Measurements from ENCODE around the gene METTL24.

DNA sequence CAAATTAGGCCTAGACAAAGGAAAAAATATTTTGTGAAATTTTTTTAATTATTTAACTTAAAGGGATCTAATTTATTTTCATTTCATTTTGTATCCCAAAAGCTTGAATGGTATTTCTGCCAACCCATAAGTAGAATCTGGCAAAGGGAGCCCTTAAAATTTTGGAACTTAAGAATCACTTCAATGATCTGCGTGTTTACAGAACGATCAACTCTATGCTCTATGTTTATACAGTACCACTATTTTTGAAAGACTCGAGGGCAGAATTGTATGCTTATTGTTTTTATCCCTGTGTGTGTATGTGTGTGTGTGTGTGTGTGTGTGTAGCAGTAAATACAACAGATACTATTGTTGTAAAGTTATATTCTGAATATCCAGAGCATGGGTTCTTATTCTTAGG lies 39.2 kb downstream of the METTL24 start:
- TF ChIP-seq EZH2 (IDR thresholded peaks at IDR 0.05; ENCODE audit: borderline replicate concordance, low read length), result no peak
- TF ChIP-seq, protein P1, sequence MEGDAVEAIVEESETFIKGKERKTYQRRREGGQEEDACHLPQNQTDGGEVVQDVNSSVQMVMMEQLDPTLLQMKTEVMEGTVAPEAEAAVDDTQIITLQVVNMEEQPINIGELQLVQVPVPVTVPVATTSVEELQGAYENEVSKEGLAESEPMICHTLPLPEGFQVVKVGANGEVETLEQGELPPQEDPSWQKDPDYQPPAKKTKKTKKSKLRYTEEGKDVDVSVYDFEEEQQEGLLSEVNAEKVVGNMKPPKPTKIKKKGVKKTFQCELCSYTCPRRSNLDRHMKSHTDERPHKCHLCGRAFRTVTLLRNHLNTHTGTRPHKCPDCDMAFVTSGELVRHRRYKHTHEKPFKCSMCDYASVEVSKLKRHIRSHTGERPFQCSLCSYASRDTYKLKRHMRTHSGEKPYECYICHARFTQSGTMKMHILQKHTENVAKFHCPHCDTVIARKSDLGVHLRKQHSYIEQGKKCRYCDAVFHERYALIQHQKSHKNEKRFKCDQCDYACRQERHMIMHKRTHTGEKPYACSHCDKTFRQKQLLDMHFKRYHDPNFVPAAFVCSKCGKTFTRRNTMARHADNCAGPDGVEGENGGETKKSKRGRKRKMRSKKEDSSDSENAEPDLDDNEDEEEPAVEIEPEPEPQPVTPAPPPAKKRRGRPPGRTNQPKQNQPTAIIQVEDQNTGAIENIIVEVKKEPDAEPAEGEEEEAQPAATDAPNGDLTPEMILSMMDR (IDR thresholded peaks at IDR 0.05; ENCODE audit: low read length), result no peak
